Limb (tissue), 2 donors: ENCODE data around the gene LCOR.

Experiments
- DNase-seq, 2 donors: peaks; one replicate each; pipeline ENCODE4 v3.0.0-alpha.2; 2016; ENCODE audit errors: extremely low spot score in 2 of 2

The LCOR gene

GRCh38 chr10:96986200-96986856 lies 154.2 kb downstream of the LCOR start:
- DNase-seq = no peak

GRCh38 chr10:96987141-96987841 lies 155.2 kb downstream of the LCOR start:
- no peak for DNase-seq

GRCh38 chr10:96987842-96988175 lies 155.7 kb downstream of the LCOR start:
- DNase-seq = no peak

GRCh38 chr10:96988426-96988825 lies 156.3 kb downstream of the LCOR start:
- no peak for DNase-seq

GRCh38 chr10:96991313-96991841 lies 159.3 kb downstream of the LCOR start:
- no peak for DNase-seq

GRCh38 chr10:96992721-96993120 lies 160.6 kb downstream of the LCOR start:
- no peak for DNase-seq

GRCh38 chr10:96995851-96996250 lies 163.8 kb downstream of the LCOR start:
- DNase-seq = no peak

GRCh38 chr10:96996275-96996965 lies 164.3 kb downstream of the LCOR start:
- DNase-seq = no peak

GRCh38 chr10:96998329-96998888 lies 166.3 kb downstream of the LCOR start:
- DNase-seq = no peak

GRCh38 chr10:96999337-96999736 lies 167.2 kb downstream of the LCOR start:
- DNase-seq = no peak

GRCh38 chr10:96999987-97000386 lies 167.9 kb downstream of the LCOR start:
- DNase-seq = no peak

- DNase-seq = no peak
These were observed 168.5 kb downstream of the LCOR start for GRCh38 chr10:97000487-97001182.

GRCh38 chr10:97001183-97001991 lies 169.3 kb downstream of the LCOR start:
- DNase-seq = no peak

- no peak for DNase-seq
These were observed 170.6 kb downstream of the LCOR start for GRCh38 chr10:97002670-97003069.

GRCh38 chr10:97003151-97003803 lies 171.2 kb downstream of the LCOR start:
- DNase-seq = no peak

- DNase-seq = no peak
These were observed 171.7 kb downstream of the LCOR start for GRCh38 chr10:97003804-97004201.

GRCh38 chr10:97004591-97004990 lies 172.5 kb downstream of the LCOR start:
- no peak for DNase-seq

- DNase-seq = no peak
These were observed 173.3 kb downstream of the LCOR start for GRCh38 chr10:97005349-97005748.

GRCh38 chr10:97006364-97006763 lies 174.3 kb downstream of the LCOR start:
- DNase-seq = peak in 1 of 2 donors; percentile 23

- DNase-seq = peak in 1 of 2 donors; percentile 7
These were observed 175.3 kb downstream of the LCOR start for GRCh38 chr10:97007417-97007816.
